IMR-90 (cell line): ENCODE measurements around the gene CTNND2. TPM values are rescaled to one million over a fixed set of nuclear protein-coding genes. Genes with fewer than 3 reads are reported as not detected.

Source experiments
- ATAC-seq: fragments of 200-7000 bp; cut with Tn5 transposase; 2 replicates; pipeline ENCODE4 v1.9.1; 2020; ENCODE audit warnings: low read depth, mild to moderate bottlenecking, moderate library complexity
- BruUV-seq: library from RNA; stranded (reverse); fragments of 400-500 nt; replicated peaks from 2 replicates; lab custom pipeline; 2021; lab: Mats Ljungman, UMichigan
- CTCF ChIA-PET: fragments of 300-600 bp; formaldehyde crosslinking; extraction: SDS; loops from one replicate; lab custom pipeline; 2021; ENCODE audit warnings: antibody characterized with exemption; lab: Yijun Ruan, JAX
- POLR2A ChIA-PET: fragments of 300-600 bp; sonication (Branson Sonifier 250); formaldehyde crosslinking; loops from one replicate; lab custom pipeline; 2022; ENCODE audit warnings: antibody characterized with exemption; ENCODE audit not compliant: unreplicated experiment; lab: Charles Lee
- DNase-seq: peaks from one replicate; pipeline ENCODE4 v3.0.0; 2013
- H2AFZ ChIP-seq: replicated peaks from 2 replicates; pipeline ENCODE3; 2013; ENCODE audit warnings: low read length, mild to moderate bottlenecking; ENCODE audit not compliant: poor library complexity
- H2AK5ac ChIP-seq: 2 replicates; pipeline ENCODE4 v1.6.1; 2013; ENCODE audit warnings: low read depth, low read length, inconsistent platforms
- H2AK9ac ChIP-seq: replicated peaks from 2 replicates; pipeline ENCODE3; 2013; ENCODE audit warnings: mild to moderate bottlenecking, low read depth, low read length, moderate library complexity; ENCODE audit not compliant: poor library complexity
- H2BK120ac ChIP-seq: 2 replicates; pipeline ENCODE4 v1.6.1; 2013; ENCODE audit warnings: low read depth, low read length, inconsistent platforms
- H2BK15ac ChIP-seq: 3 replicates; pipeline ENCODE4 v1.6.1; 2013; ENCODE audit warnings: low read depth, low read length, inconsistent platforms
- H2BK20ac ChIP-seq: 2 replicates; pipeline ENCODE4 v1.6.1; 2013; ENCODE audit warnings: low read depth, mild to moderate bottlenecking, inconsistent platforms, low read length, moderate library complexity
- H2BK5ac ChIP-seq: 2 replicates; pipeline ENCODE4 v1.6.1; 2013; ENCODE audit warnings: mild to moderate bottlenecking, low read depth, low read length, inconsistent platforms; ENCODE audit not compliant: poor library complexity, severe bottlenecking
- H3K14ac ChIP-seq: replicated peaks from 2 replicates; pipeline ENCODE4 v1.6.1; 2013; ENCODE audit warnings: low read depth, low read length, inconsistent platforms
- H3K18ac ChIP-seq: 2 replicates; pipeline ENCODE4 v1.6.1; 2013; ENCODE audit warnings: low read depth, low read length, control low read depth
- H3K23ac ChIP-seq: 2 replicates; pipeline ENCODE4 v1.6.1; 2013; ENCODE audit warnings: low read depth, low read length, inconsistent platforms
- H3K27ac ChIP-seq: 2 replicates; pipeline ENCODE4 v1.5.1; 2013; ENCODE audit warnings: mild to moderate bottlenecking, control low read depth, low read length; ENCODE audit not compliant: insufficient read depth
- H3K27me3 ChIP-seq: 2 replicates; pipeline ENCODE4 v1.6.1; 2013; ENCODE audit warnings: low read length; ENCODE audit not compliant: control insufficient read depth, insufficient read depth
- H3K36me3 ChIP-seq: 2 replicates; pipeline ENCODE4 v1.6.1; 2013; ENCODE audit warnings: low read length, mixed read lengths; ENCODE audit not compliant: control insufficient read depth, insufficient read depth
- H3K4ac ChIP-seq: 2 replicates; pipeline ENCODE4 v1.6.1; 2013; ENCODE audit warnings: low read depth, low read length, inconsistent platforms
- H3K4me1 ChIP-seq: 2 replicates; pipeline ENCODE4 v1.6.1; 2013; ENCODE audit warnings: low read length, mixed read lengths; ENCODE audit not compliant: control insufficient read depth, insufficient read depth
- H3K4me2 ChIP-seq: 2 replicates; pipeline ENCODE4 v1.6.1; 2013; ENCODE audit warnings: low read depth, mild to moderate bottlenecking, control low read depth, low read length, moderate library complexity
- H3K4me3 ChIP-seq: 2 replicates; pipeline ENCODE4 v1.5.1; 2013; ENCODE audit warnings: low read depth, mild to moderate bottlenecking, control low read depth, low read length, moderate library complexity; ENCODE audit not compliant: insufficient read depth
- H3K56ac ChIP-seq: 2 replicates; pipeline ENCODE4 v1.6.1; 2013; ENCODE audit warnings: low read length, inconsistent platforms; ENCODE audit not compliant: insufficient read depth; ENCODE audit errors: extremely low read depth
- H3K79me1 ChIP-seq, 2 experiments: 2 replicates each; pipeline ENCODE4 v1.6.1; 2013; ENCODE audit warnings: low read length in 2 of 2, inconsistent platforms in 1 of 2, low read depth in 1 of 2
- H3K9ac ChIP-seq: 2 replicates; pipeline ENCODE4 v1.6.1; 2013; ENCODE audit warnings: low read depth, low read length, control low read depth
- H3K9me1 ChIP-seq: 2 replicates; pipeline ENCODE4 v1.6.1; 2013; ENCODE audit warnings: low read length, inconsistent platforms; ENCODE audit not compliant: insufficient read depth
- H3K9me3 ChIP-seq: 2 replicates; pipeline ENCODE4 v1.6.1; 2013; ENCODE audit warnings: low read length; ENCODE audit not compliant: control insufficient read depth, insufficient read depth
- H4K20me1 ChIP-seq: 2 replicates; pipeline ENCODE4 v1.6.1; 2013; ENCODE audit warnings: low read length, inconsistent platforms; ENCODE audit not compliant: insufficient read depth
- H4K5ac ChIP-seq: 2 replicates; pipeline ENCODE4 v1.6.1; 2013; ENCODE audit warnings: mild to moderate bottlenecking, low read depth, low read length, control low read depth
- H4K8ac ChIP-seq, 2 experiments: 2 replicates each; pipeline ENCODE4 v1.6.1; 2013; ENCODE audit warnings: low read depth in 2 of 2, low read length in 2 of 2, control low read depth in 1 of 2, inconsistent platforms in 1 of 2
- H4K91ac ChIP-seq: 2 replicates; pipeline ENCODE4 v1.6.1; 2013; ENCODE audit warnings: low read depth, low read length, inconsistent platforms; ENCODE audit not compliant: insufficient read depth
- BHLHE40 ChIP-seq: fragments of 150-350 bp; IDR thresholded peaks from 2 replicates; pipeline ENCODE4 v1.6.1; 2016; ENCODE audit warnings: mild to moderate bottlenecking, low read depth, low read length
- CEBPB ChIP-seq: IDR thresholded peaks from 2 replicates; pipeline ENCODE4 v1.6.1; 2012; ENCODE audit warnings: low read depth, low read length, improper control_type of control experiment
- CHD1 ChIP-seq: IDR thresholded peaks from 2 replicates; pipeline ENCODE4 v1.6.1; 2012; ENCODE audit warnings: low read depth, low read length, improper control_type of control experiment
- ELK1 ChIP-seq: fragments of 150-350 bp; IDR thresholded peaks from 2 replicates; pipeline ENCODE4 v1.6.1; 2016; ENCODE audit warnings: low read depth, mild to moderate bottlenecking, low read length, moderate library complexity, borderline replicate concordance
- FOS ChIP-seq: fragments of 150-350 bp; IDR thresholded peaks from 2 replicates; pipeline ENCODE4 v1.6.1; 2016; ENCODE audit warnings: low read depth, low read length
- MAFK ChIP-seq: IDR thresholded peaks from 2 replicates; pipeline ENCODE4 v1.6.1; 2012; ENCODE audit warnings: low read depth, low read length, improper control_type of control experiment
- MAZ ChIP-seq: IDR thresholded peaks from 2 replicates; pipeline ENCODE4 v1.6.1; 2012; ENCODE audit warnings: low read depth, mild to moderate bottlenecking, low read length, improper control_type of control experiment, moderate library complexity, borderline replicate concordance
- MXI1 ChIP-seq: IDR thresholded peaks from 2 replicates; pipeline ENCODE4 v1.6.1; 2012; ENCODE audit warnings: low read depth, mild to moderate bottlenecking, low read length, moderate library complexity, borderline replicate concordance
- NFE2L2 ChIP-seq: fragments of 150-350 bp; IDR thresholded peaks from 2 replicates; pipeline ENCODE4 v1.6.1; 2016; ENCODE audit warnings: low read depth, mild to moderate bottlenecking, low read length
- POLR2A ChIP-seq: IDR thresholded peaks from 2 replicates; pipeline ENCODE4 v1.6.1; 2012; ENCODE audit warnings: mild to moderate bottlenecking, low read depth, low read length
- RAD21 ChIP-seq: IDR thresholded peaks from 2 replicates; pipeline ENCODE4 v1.6.1; 2012; ENCODE audit warnings: low read length, improper control_type of control experiment
- RCOR1 ChIP-seq: IDR thresholded peaks from 2 replicates; pipeline ENCODE4 v1.6.1; 2012; ENCODE audit warnings: mild to moderate bottlenecking, low read length, improper control_type of control experiment; ENCODE audit not compliant: insufficient replicate concordance
- RFX5 ChIP-seq: IDR thresholded peaks from 2 replicates; pipeline ENCODE4 v1.8.0; 2012; ENCODE audit warnings: low read depth, mild to moderate bottlenecking, low read length, moderate library complexity
- USF2 ChIP-seq: fragments of 150-350 bp; IDR thresholded peaks from 2 replicates; pipeline ENCODE4 v1.6.1; 2017; ENCODE audit warnings: mild to moderate bottlenecking, antibody characterized with exemption, low read length, low read depth
- dilution Hi-C: fragments of 300-500 bp; cut with HindIII; formaldehyde crosslinking; loops from one replicate; pipeline ENCODE4 v1.14.3; 2018; ENCODE audit warnings: low sequenced_read_pairs; ENCODE audit not compliant: unreplicated experiment
- in situ Hi-C: fragments of 300-500 bp; cut with MboI; formaldehyde crosslinking; loops from 3 replicates; pipeline ENCODE4 v1.14.3; 2019; ENCODE audit warnings: low sequenced_read_pairs, inconsistent platforms, mixed read lengths
- intact Hi-C: fragments of 100-400 bp; cut with micrococcal nuclease; formaldehyde crosslinking; loops from 2 replicates; pipeline ENCODE4 v1.10.0; 2022
- polyA plus RNA-seq, 3 experiments: library from polyadenylated mRNA; depleted of rRNA; stranded (reverse); fragments of >200 nt; gene quantifications; 2 replicates each; pipeline ENCODE4 v1.2.3, GENCODE V29; 2012; ENCODE audit warnings: low replicate concordance in 1 of 3
- total RNA-seq: library from RNA; depleted of rRNA; stranded (reverse); fragments of >200 nt; gene quantifications from 2 replicates; pipeline ENCODE4 v1.2.3, GENCODE V29; 2012

The CTNND2 gene
- total and polyA plus RNA-seq, 2 of the 4 experiments (the other 2 are of a cell fraction): not detected

GRCh38 chr5:11607944-11608483 is 296.2 kb downstream of the CTNND2 start:
- Histone ChIP-seq H2BK120ac (no peak overlapping the region), H4K5ac (no peak overlapping the region), H4K20me1 (no peaks in the 10 kb centered on the region), H3K4me1 (no peaks in the 10 kb centered on the region), H3K36me3 (no peaks in the 10 kb centered on the region), H3K23ac (no peak overlapping the region), H4K91ac (no peak overlapping the region), H3K4ac (no peak overlapping the region), H3K27me3 (no peaks in the 10 kb centered on the region), H3K4me2 (no peak overlapping the region), H2BK5ac (no peak overlapping the region), H3K56ac (no peak overlapping the region), H3K9me1 (no peaks in the 10 kb centered on the region), H3K18ac (no peak overlapping the region), H2BK20ac (no peak overlapping the region), H4K8ac (no peak overlapping the region), H2AK5ac (no peak overlapping the region), H2BK15ac (no peak overlapping the region), H3K79me1 (no peaks in the 10 kb centered on the region), H2AFZ (no peak overlapping the region), H3K14ac (no peak overlapping the region), H3K9ac (no peak overlapping the region), H3K9me3 (peaks cover 2% of the 10 kb centered on the region; the same call in 1 of the 2 replicates), H3K4me3 (no peak overlapping the region), H3K27ac (no peak overlapping the region), H2AK9ac (no peak overlapping the region)
- ATAC-seq (no peak), DNase-seq (no peak)
- in situ Hi-C loops: no loop called here
- TF ChIP-seq MXI1 (no peak), CHD1 (no peak), RAD21 (no peak), POLR2A (no peak), NFE2L2 (no peak), BHLHE40 (no peak), RCOR1 (no peak), ELK1 (no peak), FOS (no peak), MAFK (no peak), RFX5 (no peak), MAZ (no peak), USF2 (no peak), CEBPB (no peak)
- no TSS peak for BruUV-seq
- intact Hi-C loops: no loop called here
- CTCF ChIA-PET: no interaction called here
- POLR2A ChIA-PET: no interaction called here
- dilution Hi-C loops: no loop called here
